Anterior cingulate cortex (tissue), 58 donors: ENCODE measurements around the gene TRIM45.
A peak's percentile ranks its signal among the peaks of the same experiment; 100 is the strongest.
"Not testable (repeated sequence)": the region's sequence is repeated elsewhere in the genome, so short reads cannot be mapped to it uniquely, and the experiment has no call there.

Experiments used
- DNase-seq, 58 donors: peaks; one replicate each; lab custom pipeline; 2025; lab: John Stamatoyannopoulos, UW

Gene TRIM45, protein sequence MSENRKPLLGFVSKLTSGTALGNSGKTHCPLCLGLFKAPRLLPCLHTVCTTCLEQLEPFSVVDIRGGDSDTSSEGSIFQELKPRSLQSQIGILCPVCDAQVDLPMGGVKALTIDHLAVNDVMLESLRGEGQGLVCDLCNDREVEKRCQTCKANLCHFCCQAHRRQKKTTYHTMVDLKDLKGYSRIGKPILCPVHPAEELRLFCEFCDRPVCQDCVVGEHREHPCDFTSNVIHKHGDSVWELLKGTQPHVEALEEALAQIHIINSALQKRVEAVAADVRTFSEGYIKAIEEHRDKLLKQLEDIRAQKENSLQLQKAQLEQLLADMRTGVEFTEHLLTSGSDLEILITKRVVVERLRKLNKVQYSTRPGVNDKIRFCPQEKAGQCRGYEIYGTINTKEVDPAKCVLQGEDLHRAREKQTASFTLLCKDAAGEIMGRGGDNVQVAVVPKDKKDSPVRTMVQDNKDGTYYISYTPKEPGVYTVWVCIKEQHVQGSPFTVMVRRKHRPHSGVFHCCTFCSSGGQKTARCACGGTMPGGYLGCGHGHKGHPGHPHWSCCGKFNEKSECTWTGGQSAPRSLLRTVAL

DNA sequence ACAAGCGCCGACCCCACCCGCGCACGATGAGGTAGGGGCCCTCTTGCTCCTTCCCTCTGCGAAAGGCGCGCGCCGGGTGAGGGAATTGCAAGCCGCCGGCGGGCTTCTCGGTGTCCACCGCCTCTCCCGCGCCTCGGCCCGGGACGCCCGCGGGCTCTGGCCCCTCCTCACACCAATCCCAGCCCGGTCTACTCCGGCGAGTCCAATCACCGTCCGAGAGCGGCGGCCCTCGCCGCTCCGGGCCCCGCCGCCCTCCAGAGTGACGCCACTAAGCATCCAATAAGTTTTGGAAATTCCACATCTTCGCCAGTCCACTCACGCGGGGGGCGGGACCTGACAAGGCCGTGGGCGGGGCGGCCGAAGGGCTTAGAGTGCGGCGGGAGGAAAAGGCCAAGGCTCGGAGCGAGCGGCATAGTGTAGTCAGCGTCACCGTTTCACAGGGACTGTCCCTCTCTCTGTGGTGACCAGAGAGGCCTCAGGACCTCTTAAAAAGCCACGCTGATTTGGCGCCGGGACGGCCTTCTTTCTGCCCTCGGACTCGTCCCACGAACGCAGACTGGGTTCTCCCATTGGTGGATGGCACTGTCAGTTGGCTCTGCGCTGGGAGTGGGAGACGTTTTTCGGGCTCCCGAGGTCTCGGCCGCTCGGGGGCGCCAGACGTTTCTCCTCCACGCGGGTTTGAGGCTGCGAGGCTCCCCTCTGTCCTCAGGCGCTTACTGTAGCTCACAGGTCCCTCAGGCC lies at the start of gene TRIM45:
Gene TRIM45 (minus strand): TSS at position 161 of the 741 bp plus-strand sequence. CDS start 548 bp downstream, outside the sequence.
- peak; percentile 80 to 99 (median 96) for DNase-seq

DNA sequence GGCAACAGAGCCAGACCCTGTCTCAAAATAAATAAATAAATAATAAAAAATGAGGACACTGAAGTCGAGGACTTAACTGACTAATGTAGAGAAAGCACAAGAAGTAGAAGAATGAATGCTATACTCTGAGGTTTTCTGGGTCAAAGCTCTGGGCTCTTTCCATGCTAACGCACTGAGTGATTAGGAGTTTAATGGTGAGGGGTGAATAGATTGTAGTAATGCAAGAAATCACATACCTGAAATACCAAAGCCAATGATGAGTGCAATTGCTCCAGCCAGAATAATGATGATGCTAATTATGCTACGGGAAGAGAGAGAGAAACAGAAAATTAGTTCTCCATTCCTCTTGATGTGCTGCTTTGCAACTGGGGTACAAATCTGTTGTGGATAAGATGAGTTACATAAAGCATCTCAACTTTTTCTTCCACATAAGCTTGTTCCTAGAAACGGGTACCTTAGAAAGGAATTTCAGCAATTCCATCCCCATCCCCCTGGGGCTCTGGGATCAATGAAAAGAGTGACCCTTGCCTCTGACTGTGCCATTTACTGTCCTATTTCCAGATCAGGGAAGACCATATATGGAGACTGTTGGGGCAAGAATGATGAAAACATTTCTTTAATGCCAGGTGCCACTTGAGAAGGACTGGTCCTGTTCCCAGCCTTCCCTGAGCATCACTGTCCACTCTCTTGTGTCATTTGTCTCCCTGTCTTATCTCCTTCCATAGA lies 48.5 kb upstream of the TRIM45 start:
- DNase-seq: no peak

DNA sequence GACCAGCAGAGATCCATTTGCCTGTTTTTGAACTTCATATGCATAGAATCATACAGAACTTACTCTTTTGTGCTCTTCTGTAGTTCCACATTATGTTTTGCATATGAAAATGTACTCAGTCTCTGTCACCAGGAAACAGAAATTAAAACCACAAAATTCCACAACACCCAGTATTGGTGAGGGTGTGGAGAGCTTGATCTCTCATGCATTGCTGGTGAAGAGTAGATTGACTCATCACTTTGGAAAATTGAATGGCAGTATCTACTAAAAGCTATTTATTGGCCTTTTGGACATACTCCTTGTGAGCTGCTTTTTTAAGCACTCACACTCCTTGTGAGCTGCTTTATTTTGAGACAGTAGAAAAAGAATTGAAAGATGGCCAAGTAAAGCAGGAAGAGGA lies 45.9 kb upstream of the TRIM45 start:
- no peak for DNase-seq

DNA sequence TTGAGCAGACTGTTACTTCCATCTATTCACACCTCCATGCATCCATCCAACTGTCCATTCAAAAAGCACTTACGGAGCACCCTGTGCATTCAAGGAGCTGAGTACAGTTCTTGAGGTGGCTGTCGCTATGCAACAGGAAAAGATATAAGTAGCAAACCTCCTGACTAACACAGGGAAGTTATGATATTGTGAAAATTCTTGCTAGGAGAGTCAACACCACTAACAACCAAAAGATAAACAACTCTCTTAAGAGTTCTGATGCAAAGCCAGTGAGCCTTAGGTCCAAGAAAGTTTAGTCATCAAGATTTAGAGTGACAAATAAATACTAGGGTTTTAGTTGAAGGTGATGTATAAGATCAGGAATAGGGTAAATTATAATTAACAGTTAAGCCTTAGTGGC lies 44.5 kb upstream of the TRIM45 start:
- no peak for DNase-seq

DNA sequence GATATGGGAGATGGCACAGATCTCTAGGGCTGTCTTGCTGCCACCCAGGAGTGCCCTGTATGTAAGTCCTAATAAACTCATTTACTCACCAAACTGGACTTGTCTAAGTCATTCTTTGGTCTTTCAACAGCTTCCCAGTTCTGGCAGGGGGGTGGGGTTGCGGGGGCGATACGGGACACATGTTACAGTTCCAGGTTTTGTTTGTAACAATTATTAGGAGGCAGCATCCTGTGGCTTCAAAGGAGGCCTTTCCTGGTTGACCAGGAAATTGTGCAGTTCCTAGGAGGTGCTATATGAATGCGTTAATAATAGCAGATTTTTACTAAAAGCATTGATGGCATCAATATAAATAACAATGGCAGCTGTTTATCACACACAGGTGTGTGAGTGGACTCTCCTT lies 42.7 kb upstream of the TRIM45 start:
- no peak for DNase-seq

DNA sequence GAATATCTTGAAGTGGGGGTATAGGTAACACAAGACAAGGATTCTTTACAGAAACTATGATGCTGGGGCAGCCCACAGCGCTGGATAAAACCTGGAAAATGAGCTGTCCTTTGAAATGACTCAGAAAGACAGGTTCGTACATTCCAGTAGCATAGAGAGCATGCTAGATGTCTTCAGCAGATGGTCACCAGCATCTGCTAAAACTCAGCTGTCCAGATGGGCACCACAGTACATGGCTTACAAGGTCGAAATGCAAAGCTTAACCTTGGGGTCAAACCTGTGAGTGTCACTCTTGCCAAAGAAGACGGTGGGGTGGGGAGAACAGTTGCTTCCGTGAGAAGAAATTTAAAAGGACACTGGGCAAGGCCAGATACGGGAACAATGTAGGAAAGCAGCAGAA lies 41.3 kb upstream of the TRIM45 start:
- DNase-seq: no peak

DNA sequence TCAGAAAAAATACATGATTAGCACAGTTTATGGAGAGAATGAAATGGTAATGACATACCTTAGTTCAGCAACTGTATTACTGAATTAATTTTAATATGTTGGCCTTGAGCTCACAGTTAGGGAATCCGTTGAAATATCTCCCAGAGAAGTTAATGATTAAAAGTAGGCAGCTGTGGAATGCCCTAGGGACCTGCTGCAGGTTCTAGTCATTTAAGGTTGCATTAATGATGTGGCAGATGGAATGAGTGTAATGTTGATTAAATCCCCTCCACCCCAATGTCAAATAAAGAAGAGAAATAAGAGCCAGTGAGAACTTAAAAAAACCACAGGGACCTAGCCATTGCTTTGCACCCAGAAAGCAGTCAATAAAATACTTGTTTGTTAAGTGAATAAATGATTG lies 40.3 kb upstream of the TRIM45 start:
- DNase-seq: no peak

DNA sequence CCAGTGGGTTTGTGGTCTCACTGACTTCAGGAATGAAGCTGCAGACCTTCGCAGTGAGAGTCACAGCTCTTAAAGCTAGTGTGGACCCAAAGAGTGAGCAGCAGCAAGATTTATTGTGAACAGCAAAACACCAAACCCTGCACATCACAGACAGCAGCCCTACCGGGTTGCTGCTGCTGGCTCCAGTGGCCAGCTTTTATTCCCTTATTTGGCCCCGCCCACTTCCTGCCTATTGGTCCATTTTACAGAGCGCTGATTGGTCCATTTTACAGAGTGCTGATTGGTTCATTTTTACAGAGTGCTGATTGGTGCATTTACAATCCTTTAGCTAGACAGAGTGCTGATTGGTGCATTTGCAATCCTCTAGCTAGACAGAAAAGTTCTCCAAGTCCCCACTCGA lies 29.8 kb upstream of the TRIM45 start:
- not testable (repeated sequence) for DNase-seq

DNA sequence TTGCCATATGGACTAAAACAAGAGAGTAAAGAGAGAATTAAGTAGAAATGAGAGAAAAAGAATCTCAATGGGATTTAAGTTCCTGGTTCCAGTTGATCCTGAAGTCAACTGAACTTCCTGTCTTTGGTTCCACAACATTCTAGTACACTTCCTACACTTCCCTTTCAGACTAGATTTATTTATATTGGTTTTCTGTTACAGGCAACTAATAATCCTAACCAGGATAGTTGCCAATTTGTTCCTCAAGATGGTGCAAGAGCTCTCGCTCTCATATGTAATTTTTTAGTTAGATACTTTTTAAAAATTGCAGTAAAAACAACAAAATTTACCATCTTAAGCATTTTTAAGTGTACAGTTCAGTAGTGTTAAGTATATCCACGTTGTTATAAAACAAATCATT lies 28.8 kb upstream of the TRIM45 start:
- no peak for DNase-seq

DNA sequence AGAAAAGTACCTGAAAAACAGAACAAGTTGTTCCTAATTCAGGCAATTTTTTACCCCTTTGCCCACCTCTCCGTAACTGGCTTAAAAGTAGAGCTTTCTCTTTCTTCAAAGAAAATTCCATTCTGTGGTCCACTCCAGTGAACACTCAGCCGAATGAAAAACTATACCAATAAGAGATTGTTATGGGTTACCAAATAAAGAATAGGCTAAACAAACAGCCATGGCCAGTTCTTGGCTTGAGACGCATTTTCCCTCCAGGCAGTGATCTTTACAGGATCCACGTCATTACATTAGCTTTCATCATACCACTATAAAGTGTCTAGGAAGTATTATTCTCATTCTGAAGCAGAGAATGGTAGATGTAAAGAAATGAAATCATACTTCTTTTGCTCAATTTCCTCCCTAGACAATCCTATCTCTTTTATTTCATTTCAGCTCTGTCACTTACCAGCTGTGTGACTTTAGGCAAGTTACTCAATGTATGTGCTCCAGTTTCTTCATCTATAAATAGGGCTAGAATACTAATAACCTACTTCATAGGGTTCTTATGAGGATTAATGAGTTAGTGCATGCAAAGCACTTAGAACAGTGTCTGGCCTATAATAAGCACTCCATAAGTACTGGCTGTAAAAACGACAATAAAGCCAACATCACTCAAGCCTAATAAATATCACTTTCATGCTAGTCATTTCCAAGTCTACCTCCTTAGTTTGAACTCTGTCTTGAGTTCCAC lies 26.5 kb upstream of the TRIM45 start:
- DNase-seq: no peak

DNA sequence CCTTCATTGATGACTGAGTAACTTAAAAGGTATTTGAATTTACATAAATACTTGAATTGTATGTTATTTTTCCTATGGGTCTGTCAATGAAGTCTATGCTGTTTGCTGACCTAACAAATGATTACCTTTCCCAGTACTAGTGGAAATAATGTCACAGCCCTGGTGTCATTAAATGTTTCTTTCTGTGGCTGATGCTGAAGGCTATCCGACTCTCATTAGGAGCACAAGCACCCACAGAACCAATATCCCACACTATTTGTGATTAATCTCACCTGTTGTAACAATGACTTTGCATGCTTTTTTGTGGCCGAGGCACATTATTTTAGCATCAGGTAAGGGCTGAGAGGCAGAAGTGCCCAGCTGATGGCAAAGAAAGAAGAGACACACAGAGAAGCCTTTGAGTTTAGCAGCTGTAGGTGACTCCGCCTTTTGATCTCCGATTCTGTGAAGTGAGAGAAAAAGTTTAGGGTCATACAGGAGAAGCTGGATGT lies 25.8 kb upstream of the TRIM45 start:
- DNase-seq: no peak

DNA sequence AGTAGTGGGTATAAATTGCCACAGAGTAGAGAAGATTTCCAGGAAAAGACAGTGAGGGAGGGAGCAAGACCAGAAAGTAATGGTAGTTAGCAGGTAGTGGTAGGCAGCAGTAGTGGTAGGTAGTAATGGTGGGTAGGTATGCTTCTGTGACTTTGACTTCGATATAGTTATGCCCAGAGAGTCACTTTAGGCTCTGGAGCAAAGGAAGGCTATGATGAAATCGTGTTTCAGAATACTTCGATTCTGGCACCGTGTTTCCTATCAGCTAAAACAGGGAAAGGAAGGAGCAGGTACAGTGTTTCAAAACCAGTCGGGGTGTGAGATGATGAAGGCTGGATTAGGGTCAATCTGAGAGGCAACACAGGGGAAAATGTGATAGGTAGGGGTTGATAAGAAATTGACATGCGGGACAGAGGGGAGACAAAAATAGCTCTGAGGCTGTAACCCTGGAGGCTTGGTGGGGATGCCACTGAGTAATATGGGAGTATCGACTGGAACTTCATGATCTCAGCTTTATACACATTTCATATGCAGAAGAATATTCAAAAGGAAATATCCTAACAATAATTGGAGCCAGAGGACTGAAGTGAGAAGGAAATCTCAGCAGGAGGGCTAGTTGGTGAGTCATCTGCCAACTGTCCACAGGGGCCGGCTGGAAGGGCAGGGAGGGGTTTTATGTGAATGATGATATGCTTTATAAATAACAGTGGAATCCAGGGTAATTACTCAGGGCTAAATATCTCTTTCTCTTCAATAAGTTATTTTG lies 25.2 kb upstream of the TRIM45 start:
- DNase-seq: peak in 1 of 58 donors; percentile 1

DNA sequence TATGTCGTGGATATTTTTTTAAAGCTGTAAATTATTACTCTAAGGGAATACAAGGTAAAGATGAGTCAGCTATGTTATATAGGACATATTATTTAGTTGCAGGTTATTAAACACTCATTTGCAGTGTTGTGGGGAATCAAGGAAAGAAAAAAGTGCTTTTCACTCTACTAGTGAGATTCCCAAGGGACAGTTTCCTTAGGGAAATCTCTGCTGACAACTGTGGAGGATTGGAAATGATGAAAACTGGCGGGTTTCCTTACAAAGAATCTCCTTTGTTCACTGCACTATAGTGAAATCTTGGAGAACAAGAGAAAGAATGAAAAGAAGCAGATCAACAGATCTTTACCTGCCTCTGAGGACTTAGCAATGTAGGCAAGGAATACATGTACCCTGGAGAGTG lies 24.5 kb upstream of the TRIM45 start:
- no peak for DNase-seq

DNA sequence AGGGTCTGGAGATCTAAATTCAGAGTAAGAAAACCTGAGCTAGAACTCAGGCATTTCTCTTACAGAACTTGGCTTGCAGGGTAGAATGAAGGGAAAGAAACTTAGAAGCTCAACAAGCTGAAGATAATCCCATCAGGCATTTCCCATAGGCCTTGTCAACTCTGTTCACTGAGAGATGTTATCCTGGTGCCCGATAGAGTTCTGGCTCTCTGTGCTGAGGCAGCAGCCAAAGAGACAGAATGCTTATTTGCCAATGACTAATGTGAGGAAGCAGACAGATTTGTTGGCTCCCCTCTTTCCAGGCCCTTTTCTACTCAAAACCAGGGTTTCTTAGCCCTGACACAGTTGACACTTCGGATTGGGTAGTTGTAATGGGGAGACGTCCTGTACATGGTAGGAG lies 22.3 kb upstream of the TRIM45 start:
- DNase-seq: no peak

DNA sequence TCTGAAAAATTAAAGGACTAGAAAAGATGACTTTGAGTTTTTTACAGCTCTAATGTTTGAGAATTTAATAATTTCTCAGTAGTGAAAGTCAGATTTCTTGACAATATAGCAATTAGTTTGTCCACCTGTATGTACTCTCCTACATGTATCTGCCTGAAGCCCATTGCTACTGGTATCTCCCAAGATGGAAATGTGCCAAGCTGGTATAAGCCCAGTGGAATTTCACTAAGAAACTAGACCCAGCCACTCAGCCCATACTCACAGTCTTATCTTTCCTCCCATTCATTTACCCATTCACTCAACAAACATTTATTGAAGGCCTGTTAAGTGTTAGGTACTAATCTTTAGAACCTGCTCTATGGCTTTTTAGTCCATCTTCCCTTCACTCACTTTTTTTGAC lies 21.6 kb upstream of the TRIM45 start:
- no peak for DNase-seq

DNA sequence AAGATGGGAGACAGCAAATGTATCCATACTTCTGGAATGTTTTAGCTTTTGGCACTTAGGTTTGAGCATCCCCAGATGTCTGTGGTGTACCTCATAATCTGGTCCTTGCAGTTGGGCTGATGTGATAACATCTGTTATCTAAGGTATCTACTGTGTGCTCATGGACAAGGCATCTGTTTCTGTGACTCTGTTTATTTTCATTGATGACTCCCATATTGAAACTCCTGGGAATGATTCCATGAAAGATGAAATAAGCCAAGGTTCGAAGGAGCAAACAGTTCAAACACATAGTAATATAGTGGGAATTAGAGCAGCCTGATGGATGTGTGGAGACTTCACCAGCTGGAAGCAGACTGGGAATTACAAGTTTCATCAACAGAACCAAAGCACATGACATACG lies 20.7 kb upstream of the TRIM45 start:
- DNase-seq: no peak

DNA sequence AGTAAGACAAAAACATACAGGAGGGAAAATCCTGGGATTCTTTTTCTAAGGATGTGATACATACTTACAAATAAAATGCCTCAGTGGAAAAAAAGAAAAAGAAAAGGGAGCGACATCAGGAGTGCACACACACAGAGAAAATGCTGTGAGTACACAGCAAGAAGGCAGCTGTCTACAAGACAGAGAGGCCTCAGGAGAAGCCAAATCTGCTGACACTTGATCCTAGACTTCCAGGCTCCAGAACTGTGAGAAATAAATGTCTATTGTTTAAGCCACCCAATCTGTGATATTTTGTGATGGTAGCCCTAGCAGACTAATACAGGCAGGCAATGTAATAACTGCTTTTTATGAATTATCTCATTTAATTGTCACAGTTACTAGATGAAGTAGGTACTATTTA lies 17.0 kb upstream of the TRIM45 start:
- DNase-seq: no peak

DNA sequence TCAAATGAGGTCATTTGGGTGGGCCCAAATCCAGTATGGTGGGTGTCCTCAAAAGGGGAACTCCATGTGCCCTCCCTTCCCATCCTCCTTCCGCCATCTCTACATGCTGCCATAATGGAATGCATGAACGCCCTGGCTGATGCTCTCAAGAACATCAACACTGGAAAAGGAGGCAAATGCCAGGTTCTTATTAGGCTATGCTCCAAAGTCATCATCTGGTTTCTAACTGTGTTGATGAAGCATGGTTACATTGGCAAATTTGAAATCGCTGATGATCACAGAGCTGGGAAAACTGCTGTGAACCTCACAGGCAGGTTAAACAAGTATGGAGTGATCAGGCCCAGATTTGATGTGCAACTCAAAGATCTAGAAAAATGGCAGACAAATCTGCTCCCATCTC lies 16.6 kb upstream of the TRIM45 start:
- no peak for DNase-seq

DNA sequence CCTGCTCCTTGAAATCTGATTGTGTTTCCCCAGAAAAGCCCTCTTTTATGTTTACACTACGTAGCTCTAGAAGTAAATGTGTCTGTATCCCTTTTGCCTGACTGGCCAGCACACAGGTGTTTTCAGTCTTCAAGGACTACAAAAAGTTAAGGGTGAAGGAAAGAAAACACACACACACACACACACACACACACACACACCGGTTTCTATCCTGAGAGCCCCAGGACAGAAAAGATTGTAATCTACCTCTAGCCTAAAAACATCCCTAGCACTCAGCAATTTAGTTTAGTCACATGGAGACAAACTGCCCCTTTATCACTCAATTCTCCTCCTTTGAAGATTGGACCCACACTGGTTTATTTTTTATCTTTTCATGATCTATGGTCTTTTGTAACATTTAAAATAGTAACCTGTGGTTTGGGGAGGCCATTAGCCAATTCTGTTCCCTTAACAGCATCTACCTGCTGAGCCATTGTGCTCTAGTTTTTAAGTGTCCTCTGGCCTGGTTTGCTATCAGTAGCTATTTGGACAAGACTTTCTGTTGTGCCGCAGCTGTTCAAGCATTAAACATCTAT lies 15.8 kb upstream of the TRIM45 start:
- no peak for DNase-seq
